Prostate gland (tissue), 2 donors: ENCODE measurements around the gene POLR3K.

Experiments used
- CTCF ChIP-seq, 4 experiments: fragments of 200-600 bp in 2 of 4; fragments of 450-650 bp in 2 of 4; sonication (generic) in 2 of 4; IDR thresholded peaks; 1 replicate in 3 of 4; 2 replicates in 1 of 4; pipeline ENCODE4 v1.5.1; 2016 to 2019; ENCODE audit warnings: antibody characterized with exemption in 4 of 4, mild to moderate bottlenecking in 2 of 4, moderate library complexity in 2 of 4
- POLR2A ChIP-seq: fragments of 450-650 bp; IDR thresholded peaks from one replicate; pipeline ENCODE4 v1.6.1; 2016; ENCODE audit warnings: antibody characterized with exemption, mild to moderate bottlenecking
- POLR2AphosphoS5 ChIP-seq: sonication (generic); formaldehyde crosslinking; IDR thresholded peaks from one replicate; pipeline ENCODE4 v1.6.1; 2017; ENCODE audit warnings: antibody characterized with exemption

- TF ChIP-seq POLR2AphosphoS5, result no peak
- TF ChIP-seq CTCF (IDR thresholded peaks at IDR 0.05), result no peak
- TF ChIP-seq POLR2A, result no peak
Observed at GRCh38 chr16:42691-43090, 10.7 kb downstream of the POLR3K start.
